Vagina (tissue), 2 donors: ENCODE data around the gene DGCR2. TPM values are rescaled to one million over a fixed set of nuclear protein-coding genes. Genes with fewer than 3 reads are reported as not detected.

ENCODE experiments used
- DNase-seq, 2 donors: peaks; one replicate each; pipeline ENCODE4 v3.0.0-alpha.2; 2017; ENCODE audit errors: extremely low spot score in 2 of 2
- H3K27ac ChIP-seq: fragments of 200-600 bp; sonication (generic); one replicate; pipeline ENCODE4 v1.5.1; 2019
- H3K27me3 ChIP-seq: fragments of 200-600 bp; sonication (generic); one replicate; pipeline ENCODE4 v1.5.1; 2019
- H3K36me3 ChIP-seq, 2 donors: fragments of 200-600 bp; sonication (generic); one replicate each; pipeline ENCODE4 v1.5.1; 2017 to 2019
- H3K4me1 ChIP-seq: fragments of 200-600 bp; sonication (generic); one replicate; pipeline ENCODE4 v1.5.1; 2019
- H3K4me3 ChIP-seq, 2 donors: fragments of 200-600 bp; sonication (generic); 1 replicate in 1 of 2; 2 replicates in 1 of 2; pipeline ENCODE4 v1.5.1; 2016 to 2019
- H3K9me3 ChIP-seq: fragments of 200-600 bp; sonication (generic); one replicate; pipeline ENCODE4 v1.5.1; 2019
- CTCF ChIP-seq, 3 experiments: fragments of 450-650 bp in 2 of 3; fragments of 200-600 bp in 1 of 3; sonication (generic) in 1 of 3; IDR thresholded peaks; one replicate each; pipeline ENCODE4 v1.5.1; 2017 to 2019; ENCODE audit warnings: antibody characterized with exemption in 3 of 3, mild to moderate bottlenecking in 2 of 3, moderate library complexity in 2 of 3
- POLR2A ChIP-seq, 2 donors: fragments of 450-650 bp; IDR thresholded peaks; one replicate each; pipeline ENCODE4 v1.6.1; 2017; ENCODE audit warnings: antibody characterized with exemption in 2 of 2, mild to moderate bottlenecking in 2 of 2, moderate library complexity in 2 of 2
- POLR2AphosphoS5 ChIP-seq, 2 donors: sonication (generic); formaldehyde crosslinking; IDR thresholded peaks; one replicate each; pipeline ENCODE4 v1.9.0; 2017; ENCODE audit warnings: antibody characterized with exemption in 2 of 2, mild to moderate bottlenecking in 2 of 2, low read depth in 1 of 2; ENCODE audit not compliant: insufficient read depth in 1 of 2
- intact Hi-C: fragments of 100-400 bp; cut with DNase I; formaldehyde crosslinking; loops from one replicate; pipeline ENCODE4 v1.15.1; 2023
- total RNA-seq: library from RNA; depleted of rRNA; stranded (reverse); fragments of >200 nt; gene quantifications from one replicate; pipeline ENCODE4 v1.2.3, GENCODE V29; 2016

The DGCR2 gene
- total RNA-seq, 1 donor from 2014 or later: 66.3 TPM

- Histone ChIP-seq H3K9me3 (no peaks in the 10 kb centered on the region), H3K4me1 (peaks cover 71% of the 10 kb centered on the region), H3K27ac (no peak overlapping the region), H3K27me3 (no peaks in the 10 kb centered on the region), H3K4me3 (no peak overlapping the region), H3K36me3 (no peaks in the 10 kb centered on the region)
- intact Hi-C loops: no loop called here
- no peak for DNase-seq
- TF ChIP-seq CTCF (IDR thresholded peaks at IDR 0.05) (no peak), POLR2AphosphoS5 (IDR thresholded peaks at IDR 0.05; ENCODE audit: insufficient read depth in 1 of 2, low read depth in 1 of 2) (no peak), POLR2A (IDR thresholded peaks at IDR 0.05) (no peak)
Measured at GRCh38 chr22:19107730-19108074, 14.5 kb downstream of the DGCR2 start.

GRCh38 chr22:19106886-19107729, 15.1 kb downstream of the DGCR2 start:
- intact Hi-C loops: no loop called here
- DNase-seq: no peak
- Histone ChIP-seq H3K4me3 (no peak overlapping the region), H3K27ac (no peak overlapping the region), H3K9me3 (no peaks in the 10 kb centered on the region), H3K4me1 (peaks cover 66% of the 10 kb centered on the region), H3K27me3 (no peaks in the 10 kb centered on the region), H3K36me3 (no peaks in the 10 kb centered on the region)
- TF ChIP-seq POLR2A (IDR thresholded peaks at IDR 0.05) (no peak), CTCF (IDR thresholded peaks at IDR 0.05) (no peak), POLR2AphosphoS5 (IDR thresholded peaks at IDR 0.05; ENCODE audit: insufficient read depth in 1 of 2, low read depth in 1 of 2) (no peak)

GRCh38 chr22:19105867-19106802, 16.1 kb downstream of the DGCR2 start:
- Histone ChIP-seq H3K27ac (no peak overlapping the region), H3K36me3 (no peaks in the 10 kb centered on the region), H3K4me3 (no peak overlapping the region), H3K9me3 (no peaks in the 10 kb centered on the region), H3K27me3 (no peaks in the 10 kb centered on the region), H3K4me1 (peaks cover 66% of the 10 kb centered on the region)
- no peak for DNase-seq
- intact Hi-C loops: no loop called here
- TF ChIP-seq CTCF (IDR thresholded peaks at IDR 0.05) (no peak), POLR2A (IDR thresholded peaks at IDR 0.05) (no peak)

GRCh38 chr22:19105456-19105855, 16.8 kb downstream of the DGCR2 start:
- no peak for DNase-seq
- H3K27me3 ChIP-seq: no peaks in the 10 kb centered on the region
- TF ChIP-seq POLR2AphosphoS5 (IDR thresholded peaks at IDR 0.05; ENCODE audit: insufficient read depth in 1 of 2, low read depth in 1 of 2) (no peak), POLR2A (IDR thresholded peaks at IDR 0.05) (no peak), CTCF (IDR thresholded peaks at IDR 0.05) (no peak)
- no peak overlapping the region for H3K27ac ChIP-seq
- H3K9me3 ChIP-seq: no peaks in the 10 kb centered on the region
- no peak overlapping the region for H3K4me3 ChIP-seq
- no peaks in the 10 kb centered on the region for H3K36me3 ChIP-seq
- intact Hi-C loops: no loop called here
- H3K4me1 ChIP-seq: peaks cover 66% of the 10 kb centered on the region
